HepG2 (cell line): Measurements from ENCODE around the gene CHCHD6. TPM values are rescaled to one million over a fixed set of nuclear protein-coding genes. Genes with fewer than 3 reads are reported as not detected.

Experiments used
- ATAC-seq: fragments of 200-7000 bp; cut with Tn5 transposase; 3 replicates; pipeline ENCODE4 v1.9.1; 2020; ENCODE audit warnings: mild to moderate bottlenecking, moderate library complexity
- BruUV-seq: library from RNA; stranded (reverse); fragments of 400-500 nt; replicated peaks from 2 replicates; lab custom pipeline; 2021; lab: Mats Ljungman, UMichigan
- CTCF ChIA-PET: fragments of 300-600 bp; formaldehyde crosslinking; extraction: SDS; loops from one replicate; lab custom pipeline; 2021; ENCODE audit warnings: low total read pairs, inconsistent platforms, low intra/inter-chr PET ratio; lab: Yijun Ruan, JAX
- POLR2A ChIA-PET: fragments of 350-600 bp; sonication (Branson Sonifier 250); formaldehyde crosslinking; loops from one replicate; lab custom pipeline; 2020; ENCODE audit warnings: antibody characterized with exemption, inconsistent platforms; lab: Yijun Ruan, JAX
- DNase-seq: peaks from one replicate; pipeline ENCODE4 v3.0.0-alpha.2; 2015; ENCODE audit warnings: low spot score
- FAIRE-seq: peaks from 3 replicates; lab custom pipeline; 2011; peaks lifted over from hg19 to GRCh38; lab: Jason Lieb, UNC
- H2AFZ ChIP-seq: one replicate; pipeline ENCODE4 v1.6.1; 2011; ENCODE audit warnings: low read length, inconsistent platforms
- H3K27ac ChIP-seq: fragments of 300-600 bp; 3 replicates; pipeline ENCODE4 v1.8.0; 2011; ENCODE audit warnings: mixed run types, mild to moderate bottlenecking, mixed read lengths, low read length, inconsistent platforms; ENCODE audit not compliant: insufficient read depth; ENCODE audit errors: extremely low read length
- H3K27me3 ChIP-seq, 2 experiments: fragments of 200-600 bp in 1 of 2; 2 replicates in 1 of 2; 3 replicates in 1 of 2; pipeline versions ENCODE4 v1.6.0 to v1.8.0; 2011; ENCODE audit warnings: low read length in 2 of 2, mild to moderate bottlenecking in 2 of 2, moderate library complexity in 2 of 2, inconsistent platforms in 1 of 2; ENCODE audit not compliant: insufficient read depth in 2 of 2, control insufficient read depth in 1 of 2
- H3K36me3 ChIP-seq, 2 experiments: fragments of 200-600 bp in 1 of 2; replicated peaks in 1 of 2; 2 replicates in 1 of 2; 3 replicates in 1 of 2; pipeline versions ENCODE4 v1.5.1 to v1.8.0; 2011; ENCODE audit warnings: low read length in 2 of 2, inconsistent platforms in 1 of 2; ENCODE audit not compliant: insufficient read depth in 2 of 2, control insufficient read depth in 1 of 2
- H3K4me1 ChIP-seq: 2 replicates; pipeline ENCODE4 v1.5.1; 2012; ENCODE audit warnings: low read length, inconsistent platforms; ENCODE audit not compliant: insufficient read depth
- H3K4me2 ChIP-seq: 2 replicates; pipeline ENCODE4 v1.6.0; 2011; ENCODE audit warnings: low read depth, low read length, inconsistent platforms
- H3K4me3 ChIP-seq, 3 experiments: fragments of 200-600 bp in 1 of 3; sonication (generic), shearing (Covaris generic) in 1 of 3; replicated peaks in 1 of 3; 2 replicates each; pipeline ENCODE4 v1.5.1; 2011 to 2016; ENCODE audit warnings: low read length in 3 of 3, inconsistent platforms in 2 of 3, low read depth in 2 of 3, mild to moderate bottlenecking in 2 of 3, control low read depth in 1 of 3, mixed read lengths in 1 of 3; ENCODE audit not compliant: insufficient read depth in 1 of 3
- H3K79me2 ChIP-seq: one replicate; pipeline ENCODE4 v1.6.1; 2011; ENCODE audit warnings: low read length, inconsistent platforms; ENCODE audit not compliant: insufficient read depth
- H3K9ac ChIP-seq: 2 replicates; pipeline ENCODE4 v1.6.0; 2011; ENCODE audit warnings: mild to moderate bottlenecking, low read depth, low read length, inconsistent platforms; ENCODE audit not compliant: insufficient read depth
- H3K9me3 ChIP-seq: 2 replicates; pipeline ENCODE4 v1.5.1; 2012; ENCODE audit warnings: mild to moderate bottlenecking, low read length
- H4K20me1 ChIP-seq: 2 replicates; pipeline ENCODE4 v1.6.0; 2011; ENCODE audit warnings: inconsistent platforms, mild to moderate bottlenecking, low read length, moderate library complexity; ENCODE audit not compliant: insufficient read depth
- ATRX ChIP-seq: sonication (generic); formaldehyde crosslinking; IDR thresholded peaks from 2 replicates; pipeline ENCODE4 v1.4.0; 2020; ENCODE audit warnings: missing genetic modification reagents, borderline replicate concordance
- DNMT3B ChIP-seq: conservative IDR thresholded peaks from 2 replicates; pipeline ENCODE4 v1.6.1; 2016; ENCODE audit warnings: missing biosample characterization, control low read depth
- IRF2 ChIP-seq: IDR thresholded peaks from 2 replicates; pipeline ENCODE4 v1.6.1; 2018; ENCODE audit warnings: missing genetic modification reagents, missing compliant biosample characterization
- MTF2 ChIP-seq: sonication (generic); formaldehyde crosslinking; IDR thresholded peaks from 2 replicates; pipeline ENCODE4 v1.5.0; 2020; ENCODE audit warnings: missing genetic modification reagents, borderline replicate concordance
- MXD1 ChIP-seq: sonication (generic); formaldehyde crosslinking; IDR thresholded peaks from 2 replicates; pipeline ENCODE4 v1.4.0; 2020; ENCODE audit warnings: mild to moderate bottlenecking, missing genetic modification reagents
- MXI1 ChIP-seq: IDR thresholded peaks from 3 replicates; pipeline ENCODE4 v1.6.1; 2012; ENCODE audit warnings: low read depth, low read length, inconsistent platforms, borderline replicate concordance
- POGK ChIP-seq: sonication (generic); formaldehyde crosslinking; conservative IDR thresholded peaks from 2 replicates; pipeline ENCODE4 v1.8.0; 2022; ENCODE audit warnings: mild to moderate bottlenecking, moderate library complexity, missing genetic modification reagents
- PPARG ChIP-seq: conservative IDR thresholded peaks from 2 replicates; pipeline ENCODE4 v1.6.1; 2016; ENCODE audit warnings: missing biosample characterization, missing genetic modification reagents
- RFX3 ChIP-seq: IDR thresholded peaks from 2 replicates; pipeline ENCODE4 v1.6.1; 2016; ENCODE audit warnings: missing biosample characterization, missing genetic modification reagents
- SAP130 ChIP-seq: IDR thresholded peaks from 2 replicates; pipeline ENCODE4 v1.6.1; 2016; ENCODE audit warnings: low read depth
- USF2 ChIP-seq, 2 experiments: sonication (generic) in 1 of 2; formaldehyde crosslinking in 1 of 2; IDR thresholded peaks; 2 replicates each; pipeline versions ENCODE4 v1.5.1 to v1.6.1; 2011 to 2020; ENCODE audit warnings: borderline replicate concordance in 1 of 2, low read depth in 1 of 2, low read length in 1 of 2, mild to moderate bottlenecking in 1 of 2, missing genetic modification reagents in 1 of 2, moderate library complexity in 1 of 2
- ZNF414 ChIP-seq: sonication (generic); formaldehyde crosslinking; IDR thresholded peaks from 2 replicates; pipeline ENCODE4 v1.5.0; 2020; ENCODE audit warnings: missing genetic modification reagents
- ZNF580 ChIP-seq: IDR thresholded peaks from 2 replicates; pipeline ENCODE4 v1.6.1; 2016; ENCODE audit warnings: low read depth, borderline replicate concordance
- ZNF616 ChIP-seq: sonication (generic); formaldehyde crosslinking; IDR thresholded peaks from 2 replicates; pipeline ENCODE4 v1.5.0; 2020; ENCODE audit warnings: low read depth, mild to moderate bottlenecking, missing genetic modification reagents
- ZNF703 ChIP-seq: sonication (generic); formaldehyde crosslinking; IDR thresholded peaks from 2 replicates; pipeline ENCODE4 v1.5.1; 2020; ENCODE audit warnings: missing genetic modification reagents, mild to moderate bottlenecking, moderate library complexity, borderline replicate concordance
- ZNF770 ChIP-seq: sonication (generic); formaldehyde crosslinking; IDR thresholded peaks from 2 replicates; pipeline ENCODE4 v1.5.0; 2020; ENCODE audit warnings: mild to moderate bottlenecking, missing genetic modification reagents
- ZNF792 ChIP-seq: IDR thresholded peaks from 2 replicates; pipeline ENCODE4 v1.6.1; 2016
- WGBS: methylation state at CpG from one replicate; pipeline ENCODE4 v1.1.6; 2017; ENCODE audit warnings: low lambda C conversion rate; 5-methylcytosine and 5-hydroxymethylcytosine counted together
- in situ Hi-C: cut with HindIII; loops from 2 replicates; pipeline ENCODE4 v1.10.0; 2017; ENCODE audit warnings: low pct_unique_long_range_greater_than_20kb; ENCODE audit not compliant: extremely low pct_ligation_motif_present
- intact Hi-C: fragments of 100-400 bp; cut with micrococcal nuclease; formaldehyde crosslinking; loops from one replicate; pipeline ENCODE4 v1.10.0; 2022; ENCODE audit not compliant: unreplicated experiment
- polyA plus RNA-seq, 8 experiments: library from polyadenylated mRNA; depleted of rRNA in 3 of 8; stranded (reverse) in 7 of 8; unstranded in 1 of 8; fragments of >200 nt; fragmentation: Illumina TruSeq in 4 of 8; extraction: Trizol in 4 of 8; gene quantifications; 2 replicates each; pipeline versions ENCODE4 v1.2.1 to v1.2.3, GENCODE V29; 2011 to 2016; ENCODE audit warnings: low read depth in 4 of 8, missing spikeins in 1 of 8, mixed read lengths in 1 of 8; ENCODE audit not compliant: insufficient read depth in 1 of 8
- total RNA-seq, 5 experiments: library from RNA; depleted of rRNA; stranded (reverse); fragments of >200 nt; fragmentation: Illumina TruSeq; extraction: Trizol; gene quantifications; 2 replicates each; pipeline ENCODE4 v1.2.3, GENCODE V29; 2016; ENCODE audit warnings: low read depth in 1 of 5

Gene CHCHD6
- total and polyA plus RNA-seq, 2 of the 13 experiments (the other 11 are each of a cell fraction or from before 2014, with no cell fraction given): 20.3 to 20.8 TPM

- no peak for DNase-seq
- 98% methylated on average over 4 of the region's 4 CpGs for WGBS
- intact Hi-C loops (no loop called here), in situ Hi-C loops (no loop called here)
- Histone ChIP-seq H3K27ac (no peak overlapping the region), H3K9me3 (no peaks in the 10 kb centered on the region), H3K4me2 (no peak overlapping the region), H3K4me3 (no peak overlapping the region), H4K20me1 (no peaks in the 10 kb centered on the region), H3K36me3 (peaks cover 0 to 1% of the 10 kb centered on the region in 2 experiments; a peak in 1 of 5 replicates), H3K79me2 (no peaks in the 10 kb centered on the region), H3K27me3 (no peaks in the 10 kb centered on the region), H2AFZ (no peak overlapping the region), H3K9ac (no peak overlapping the region), H3K4me1 (no peaks in the 10 kb centered on the region)
- POLR2A ChIA-PET: no interaction called here
- no peak for ATAC-seq
- no peak for FAIRE-seq
- CTCF ChIA-PET: no interaction called here
- BruUV-seq: no TSS peak
- no peak for TF ChIP-seq ZNF770 (CRISPR knock-in tag)
- no peak for TF ChIP-seq MXI1
- no peak for TF ChIP-seq ZNF792 (CRISPR knock-in tag)
- TF ChIP-seq RFX3 (CRISPR knock-in tag): no peak
- TF ChIP-seq PPARG (CRISPR knock-in tag): no peak
- TF ChIP-seq DNMT3B (CRISPR knock-in tag): no peak
- TF ChIP-seq IRF2 (CRISPR knock-in tag): no peak
- no peak for TF ChIP-seq ATRX (CRISPR knock-in tag)
- TF ChIP-seq ZNF703 (CRISPR knock-in tag): no peak
- TF ChIP-seq SAP130 (CRISPR knock-in tag): no peak
- no peak for TF ChIP-seq USF2 (IDR thresholded peaks at IDR 0.05; ENCODE audit: low read depth, low read length)
- no peak for TF ChIP-seq USF2 (CRISPR knock-in tag; IDR thresholded peaks at IDR 0.05; ENCODE audit: borderline replicate concordance)
- TF ChIP-seq MTF2 (CRISPR knock-in tag): no peak
- no peak for TF ChIP-seq MXD1
- no peak for TF ChIP-seq ZNF580
- no peak for TF ChIP-seq ZNF616 (CRISPR knock-in tag)
- TF ChIP-seq ZNF414 (CRISPR knock-in tag): no peak
- no peak for TF ChIP-seq POGK
Observed at GRCh38 chr3:126935756-126936509, 231.9 kb downstream of the CHCHD6 start.
